NB4 (cell line): ENCODE results near the gene ZC3H12A.

ENCODE experiments used
- MYC ChIP-seq: IDR thresholded peaks from 2 replicates; pipeline ENCODE4 v1.6.1; 2011; ENCODE audit warnings: low read depth, low read length
- POLR2A ChIP-seq: IDR thresholded peaks from 2 replicates; pipeline ENCODE4 v1.6.1; 2011; ENCODE audit warnings: mild to moderate bottlenecking; ENCODE audit not compliant: insufficient read length; ENCODE audit errors: extremely low read depth
- TF ChIP-seq, protein P1 (sequence below): IDR thresholded peaks from one replicate; pipeline ENCODE4 v1.5.1; 2012; ENCODE audit warnings: low read depth, low read length
- TF ChIP-seq, protein P2 (sequence below): IDR thresholded peaks from 2 replicates; pipeline ENCODE4 v1.6.1; 2011; ENCODE audit warnings: low read depth, low read length

DNA sequence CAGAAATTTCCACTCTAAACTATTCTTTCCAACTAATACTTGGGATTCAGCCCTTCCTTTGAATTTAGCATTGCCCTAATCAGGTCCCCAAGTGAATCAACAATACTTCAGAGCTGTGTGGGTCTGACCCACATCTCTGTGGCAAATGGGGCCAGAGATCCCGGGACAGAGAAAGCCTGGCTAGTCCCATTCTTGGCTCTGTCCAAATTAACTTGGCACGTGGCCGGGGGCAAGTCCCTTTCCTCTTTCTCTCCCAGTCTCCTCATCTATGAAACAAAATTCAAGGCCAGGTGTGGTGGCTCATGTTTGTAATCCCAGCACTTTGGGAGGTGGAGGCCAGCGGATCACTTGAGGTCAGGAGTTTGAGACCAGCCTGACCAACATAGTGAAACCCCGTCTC, 6.3 kb upstream of the ZC3H12A start:
- TF ChIP-seq, protein P1, sequence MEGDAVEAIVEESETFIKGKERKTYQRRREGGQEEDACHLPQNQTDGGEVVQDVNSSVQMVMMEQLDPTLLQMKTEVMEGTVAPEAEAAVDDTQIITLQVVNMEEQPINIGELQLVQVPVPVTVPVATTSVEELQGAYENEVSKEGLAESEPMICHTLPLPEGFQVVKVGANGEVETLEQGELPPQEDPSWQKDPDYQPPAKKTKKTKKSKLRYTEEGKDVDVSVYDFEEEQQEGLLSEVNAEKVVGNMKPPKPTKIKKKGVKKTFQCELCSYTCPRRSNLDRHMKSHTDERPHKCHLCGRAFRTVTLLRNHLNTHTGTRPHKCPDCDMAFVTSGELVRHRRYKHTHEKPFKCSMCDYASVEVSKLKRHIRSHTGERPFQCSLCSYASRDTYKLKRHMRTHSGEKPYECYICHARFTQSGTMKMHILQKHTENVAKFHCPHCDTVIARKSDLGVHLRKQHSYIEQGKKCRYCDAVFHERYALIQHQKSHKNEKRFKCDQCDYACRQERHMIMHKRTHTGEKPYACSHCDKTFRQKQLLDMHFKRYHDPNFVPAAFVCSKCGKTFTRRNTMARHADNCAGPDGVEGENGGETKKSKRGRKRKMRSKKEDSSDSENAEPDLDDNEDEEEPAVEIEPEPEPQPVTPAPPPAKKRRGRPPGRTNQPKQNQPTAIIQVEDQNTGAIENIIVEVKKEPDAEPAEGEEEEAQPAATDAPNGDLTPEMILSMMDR, result no peak
- TF ChIP-seq POLR2A (no peak), MYC (no peak)
- TF ChIP-seq, protein P2, sequence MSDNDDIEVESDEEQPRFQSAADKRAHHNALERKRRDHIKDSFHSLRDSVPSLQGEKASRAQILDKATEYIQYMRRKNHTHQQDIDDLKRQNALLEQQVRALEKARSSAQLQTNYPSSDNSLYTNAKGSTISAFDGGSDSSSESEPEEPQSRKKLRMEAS, result no peak
